ENCODE data around the gene MYOG.

Gene MYOG

GRCh38 chr1:203046984-203047630 is 38.7 kb downstream of the MYOG start:
- DNase-seq = peak; percentile 51 to 85 (median 76)

GRCh38 chr1:203045821-203046594 is 39.8 kb downstream of the MYOG start:
- DNase-seq = peak in 2 of 4 experiments; percentile 27 to 45

- DNase-seq = no peak
Measured at GRCh38 chr1:203045336-203045735, 40.5 kb downstream of the MYOG start.

GRCh38 chr1:203044546-203045250 is 41.1 kb downstream of the MYOG start:
- no peak for DNase-seq

GRCh38 chr1:203043830-203044545 is 41.8 kb downstream of the MYOG start:
- DNase-seq = no peak

GRCh38 chr1:203041351-203041932 is 44.4 kb downstream of the MYOG start:
- no peak for DNase-seq

- no peak for DNase-seq
Measured at GRCh38 chr1:203040513-203041275, 45.1 kb downstream of the MYOG start.

- peak; percentile 38 to 73 (median 50) for DNase-seq
Measured at GRCh38 chr1:203039609-203040512, 46.0 kb downstream of the MYOG start.

- peak; percentile 83 to 90 (median 86) for DNase-seq
Measured at GRCh38 chr1:203038891-203039608, 46.8 kb downstream of the MYOG start.

GRCh38 chr1:203038217-203038741 is 47.5 kb downstream of the MYOG start:
- DNase-seq = peak; percentile 83 to 90 (median 88)

- DNase-seq = peak in 1 of 4 experiments; percentile 26
Measured at GRCh38 chr1:203037509-203038190, 48.2 kb downstream of the MYOG start.

- DNase-seq = no peak
Measured at GRCh38 chr1:203036537-203036936, 49.3 kb downstream of the MYOG start.

GRCh38 chr1:203036135-203036534 is 49.7 kb downstream of the MYOG start:
- no peak for DNase-seq

- no peak for DNase-seq
Measured at GRCh38 chr1:203035111-203036000, 50.5 kb downstream of the MYOG start.

- no peak for DNase-seq
Measured at GRCh38 chr1:203034422-203035110, 51.2 kb downstream of the MYOG start.

- DNase-seq = no peak
Measured at GRCh38 chr1:203033917-203034316, 51.9 kb downstream of the MYOG start.

GRCh38 chr1:203033287-203033686 is 52.5 kb downstream of the MYOG start:
- DNase-seq = no peak

All from suppressor macrophage (primary cell).